Stomach (tissue), 4 donors: ENCODE data around the gene SLC35F4.

Experiments
- CTCF ChIP-seq, 7 experiments: fragments of 450-650 bp in 4 of 7; fragments of 200-600 bp in 3 of 7; sonication (generic) in 3 of 7; IDR thresholded peaks; one replicate each; pipeline ENCODE4 v1.5.1; 2016 to 2019; ENCODE audit warnings: antibody characterized with exemption in 7 of 7, control low read depth in 2 of 7, mild to moderate bottlenecking in 1 of 7
- EP300 ChIP-seq: sonication (generic); formaldehyde crosslinking; IDR thresholded peaks from one replicate; pipeline ENCODE4 v1.6.1; 2017; ENCODE audit warnings: antibody characterized with exemption
- POLR2AphosphoS5 ChIP-seq, 3 donors: sonication (generic); formaldehyde crosslinking; IDR thresholded peaks; one replicate each; pipeline ENCODE4 v1.6.1; 2016; ENCODE audit warnings: antibody characterized with exemption in 3 of 3

GRCh38 chr14:57747036-57747435 lies 118.9 kb downstream of the SLC35F4 start:
- TF ChIP-seq CTCF (IDR thresholded peaks at IDR 0.05): no peak
- TF ChIP-seq POLR2AphosphoS5 (IDR thresholded peaks at IDR 0.05): peak in 2 of 3 donors; percentile 46 to 74
- no peak for TF ChIP-seq EP300
